Measurements from ENCODE around the gene UBTFL1. TPM values are rescaled to one million over a fixed set of nuclear protein-coding genes. Genes with fewer than 3 reads are reported as not detected.

UBTFL1 gene
- total RNA-seq, 1 experiment from 2014 or later: not detected

DNA sequence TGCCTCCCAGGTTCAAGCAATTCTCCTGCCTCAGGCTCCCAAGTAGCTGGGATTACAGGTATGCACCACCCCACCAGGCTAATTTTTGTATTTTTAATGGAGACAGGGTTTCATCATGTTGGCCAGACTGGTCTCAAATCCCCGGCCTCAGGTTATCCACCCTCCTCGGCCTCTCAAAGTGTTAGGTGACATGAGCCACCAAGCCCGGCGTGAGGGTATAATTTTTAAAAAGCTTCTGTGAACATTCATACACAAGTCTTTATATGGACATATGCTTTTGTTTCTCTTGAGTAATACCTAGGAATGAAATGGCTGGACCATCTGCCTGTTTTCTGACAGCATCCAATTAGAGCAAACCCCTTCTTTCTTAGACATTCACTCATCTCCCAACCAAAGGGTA lies 34.4 kb downstream of the UBTFL1 start:
- Histone ChIP-seq H3K4me2 (ENCODE audit: low read length) (no peak overlapping the region), H4K20me1 (ENCODE audit: low read length) (no peaks in the 10 kb centered on the region)
- ATAC-seq: no peak

DNA sequence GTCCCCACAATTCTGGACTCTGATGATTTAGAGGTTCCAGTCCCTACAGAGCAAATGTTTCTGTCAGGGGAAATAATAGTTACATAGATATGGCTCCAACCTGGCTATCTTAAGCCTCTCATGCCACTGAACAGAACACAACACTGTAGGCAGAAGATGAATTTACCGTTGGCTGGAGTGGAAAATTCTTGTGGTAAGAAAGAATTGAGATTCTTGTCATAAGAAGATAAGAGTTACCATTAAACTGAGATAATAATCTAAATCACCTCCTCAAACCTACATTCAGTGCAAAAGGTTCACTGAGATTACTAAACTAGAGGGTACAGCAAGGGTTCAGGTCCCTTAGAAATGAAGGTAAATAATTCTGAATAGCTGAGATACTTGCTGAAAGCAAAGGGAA lies 38.6 kb downstream of the UBTFL1 start:
- no peaks in the 10 kb centered on the region for H3K79me2 ChIP-seq (ENCODE audit: low read length)
- no peak for ATAC-seq
- POLR2A ChIA-PET (ENCODE audit: unreplicated experiment): no interaction called here

More for the DNA sequence above, 34.4 kb downstream of the UBTFL1 start:
- intact Hi-C loops (cut with micrococcal nuclease): no loop called here
- H2AFZ ChIP-seq (ENCODE audit: low read length): no peak overlapping the region
- 0 out of 2 replicates have a peak, but pooled peaks cover 2% of the 10 kb centered on the region for H3K9me2 ChIP-seq (replicated peaks; ENCODE audit: low read length)
- BruUV-seq (replicated peaks): no TSS peak
- H3K27ac ChIP-seq (ENCODE audit: low read length): no peak overlapping the region
- ChIA-PET POLR2A (ENCODE audit: unreplicated experiment) (no interaction called here), CTCF (no interaction called here)
- DNase-seq: no peak
- H3K36me3 ChIP-seq (ENCODE audit: low read depth, low read length): no peaks in the 10 kb centered on the region
- no peaks in the 10 kb centered on the region for H3K79me2 ChIP-seq (ENCODE audit: low read length)
- no peak overlapping the region for H3K4me3 ChIP-seq (ENCODE audit: low read length)
- H3F3A ChIP-seq (ENCODE audit: low read length, unreplicated experiment): no peaks in the 10 kb centered on the region
- H3K27me3 ChIP-seq (ENCODE audit: low read length): peaks cover 43% of the 10 kb centered on the region
- H3K9me3 ChIP-seq (ENCODE audit: low read length): no peaks in the 10 kb centered on the region
- H3K4me1 ChIP-seq (ENCODE audit: insufficient read depth, low read length): no peaks in the 10 kb centered on the region
- TF ChIP-seq EZH2 (IDR thresholded peaks at IDR 0.05; ENCODE audit: low read length, unreplicated experiment): no peak
- TF ChIP-seq, protein P1, sequence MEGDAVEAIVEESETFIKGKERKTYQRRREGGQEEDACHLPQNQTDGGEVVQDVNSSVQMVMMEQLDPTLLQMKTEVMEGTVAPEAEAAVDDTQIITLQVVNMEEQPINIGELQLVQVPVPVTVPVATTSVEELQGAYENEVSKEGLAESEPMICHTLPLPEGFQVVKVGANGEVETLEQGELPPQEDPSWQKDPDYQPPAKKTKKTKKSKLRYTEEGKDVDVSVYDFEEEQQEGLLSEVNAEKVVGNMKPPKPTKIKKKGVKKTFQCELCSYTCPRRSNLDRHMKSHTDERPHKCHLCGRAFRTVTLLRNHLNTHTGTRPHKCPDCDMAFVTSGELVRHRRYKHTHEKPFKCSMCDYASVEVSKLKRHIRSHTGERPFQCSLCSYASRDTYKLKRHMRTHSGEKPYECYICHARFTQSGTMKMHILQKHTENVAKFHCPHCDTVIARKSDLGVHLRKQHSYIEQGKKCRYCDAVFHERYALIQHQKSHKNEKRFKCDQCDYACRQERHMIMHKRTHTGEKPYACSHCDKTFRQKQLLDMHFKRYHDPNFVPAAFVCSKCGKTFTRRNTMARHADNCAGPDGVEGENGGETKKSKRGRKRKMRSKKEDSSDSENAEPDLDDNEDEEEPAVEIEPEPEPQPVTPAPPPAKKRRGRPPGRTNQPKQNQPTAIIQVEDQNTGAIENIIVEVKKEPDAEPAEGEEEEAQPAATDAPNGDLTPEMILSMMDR (conservative IDR thresholded peaks at IDR 0.05; ENCODE audit: low read depth, low read length): no peak
- TF ChIP-seq EZH2phosphoT487 (IDR thresholded peaks at IDR 0.05; ENCODE audit: borderline replicate concordance, low read length): no peak
- H3K9ac ChIP-seq (ENCODE audit: low read length): no peak overlapping the region

DNA sequence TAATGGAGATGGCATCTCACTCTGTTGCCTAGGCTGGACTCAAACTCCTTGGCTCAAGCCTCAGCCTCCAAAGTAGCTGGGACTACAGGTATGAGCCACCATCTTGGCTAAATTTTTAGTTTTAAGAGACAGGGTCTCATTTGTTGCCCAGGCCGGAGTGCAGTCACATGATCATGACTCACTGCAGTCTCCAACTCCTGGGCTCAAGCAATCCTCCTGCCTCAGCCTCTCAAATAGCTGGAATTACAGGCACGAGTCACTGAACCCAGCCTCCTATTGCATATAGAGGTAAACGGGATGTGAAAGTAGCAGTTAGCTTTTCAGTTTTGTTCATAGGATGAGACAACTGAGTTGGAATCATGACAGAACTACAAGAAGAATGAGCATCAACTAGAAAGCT lies 39.2 kb downstream of the UBTFL1 start:
- no peaks in the 10 kb centered on the region for H3K36me3 ChIP-seq (ENCODE audit: low read depth, low read length)
- TF ChIP-seq, protein P1 (conservative IDR thresholded peaks at IDR 0.05; ENCODE audit: low read depth, low read length): no peak
- TF ChIP-seq EZH2phosphoT487 (IDR thresholded peaks at IDR 0.05; ENCODE audit: borderline replicate concordance, low read length): no peak
- TF ChIP-seq EZH2 (IDR thresholded peaks at IDR 0.05; ENCODE audit: low read length, unreplicated experiment): no peak
- BruUV-seq (replicated peaks): no TSS peak
- intact Hi-C loops (cut with micrococcal nuclease): no loop called here
- no peaks in the 10 kb centered on the region for H3K79me2 ChIP-seq (ENCODE audit: low read length)
- H3K4me3 ChIP-seq (ENCODE audit: low read length): no peak overlapping the region
- CTCF ChIA-PET: no interaction called here
- H4K20me1 ChIP-seq (ENCODE audit: low read length): no peaks in the 10 kb centered on the region
- no peaks in the 10 kb centered on the region for H3K9me3 ChIP-seq (ENCODE audit: low read length)
- no peaks in the 10 kb centered on the region for H3K4me1 ChIP-seq (ENCODE audit: insufficient read depth, low read length)
- H3K9ac ChIP-seq (ENCODE audit: low read length): no peak overlapping the region
- no peak overlapping the region for H3K4me2 ChIP-seq (ENCODE audit: low read length)
- 0 out of 2 replicates have a peak, but pooled peaks cover 2% of the 10 kb centered on the region for H3K9me2 ChIP-seq (replicated peaks; ENCODE audit: low read length)
- ATAC-seq (no peak), DNase-seq (no peak)
- H3K27ac ChIP-seq (ENCODE audit: low read length): no peak overlapping the region
- POLR2A ChIA-PET (ENCODE audit: unreplicated experiment): no interaction called here
- peaks cover 33% of the 10 kb centered on the region for H3K27me3 ChIP-seq (ENCODE audit: low read length)
- H3F3A ChIP-seq (ENCODE audit: low read length, unreplicated experiment): no peaks in the 10 kb centered on the region
- H2AFZ ChIP-seq (ENCODE audit: low read length): no peak overlapping the region

More for the DNA sequence above, 38.6 kb downstream of the UBTFL1 start:
- H2AFZ ChIP-seq (ENCODE audit: low read length): no peak overlapping the region
- H4K20me1 ChIP-seq (ENCODE audit: low read length): no peaks in the 10 kb centered on the region
- intact Hi-C loops (cut with micrococcal nuclease): no loop called here
- TF ChIP-seq EZH2 (IDR thresholded peaks at IDR 0.05; ENCODE audit: low read length, unreplicated experiment): no peak
- TF ChIP-seq, protein P1 (conservative IDR thresholded peaks at IDR 0.05; ENCODE audit: low read depth, low read length): no peak
- no peak for TF ChIP-seq EZH2phosphoT487 (IDR thresholded peaks at IDR 0.05; ENCODE audit: borderline replicate concordance, low read length)
- no peaks in the 10 kb centered on the region for H3K36me3 ChIP-seq (ENCODE audit: low read depth, low read length)
- DNase-seq: no peak
- no peak overlapping the region for H3K9ac ChIP-seq (ENCODE audit: low read length)
- no peak overlapping the region for H3K4me3 ChIP-seq (ENCODE audit: low read length)
- no peaks in the 10 kb centered on the region for H3K9me3 ChIP-seq (ENCODE audit: low read length)
- peaks cover 38% of the 10 kb centered on the region for H3K27me3 ChIP-seq (ENCODE audit: low read length)
- no peaks in the 10 kb centered on the region for H3F3A ChIP-seq (ENCODE audit: low read length, unreplicated experiment)
- no TSS peak for BruUV-seq (replicated peaks)
- 0 out of 2 replicates have a peak, but pooled peaks cover 2% of the 10 kb centered on the region for H3K9me2 ChIP-seq (replicated peaks; ENCODE audit: low read length)
- CTCF ChIA-PET: no interaction called here
- no peak overlapping the region for H3K4me2 ChIP-seq (ENCODE audit: low read length)
- no peak overlapping the region for H3K27ac ChIP-seq (ENCODE audit: low read length)
- H3K4me1 ChIP-seq (ENCODE audit: insufficient read depth, low read length): no peaks in the 10 kb centered on the region

Data from PC-3 (cell line).